Measurements from ENCODE around the gene ARL4D. TPM values are rescaled to one million over a fixed set of nuclear protein-coding genes. Genes with fewer than 3 reads are reported as not detected.

Gene ARL4D
- total and polyA plus RNA-seq, 2 of the 8 experiments (the other 6 are each of a cell fraction or from before 2014, with no cell fraction given), result 8.4 to 9.2 TPM

- TF ChIP-seq CHD7 (IDR thresholded peaks at IDR 0.05; ENCODE audit: insufficient replicate concordance, low read length) (no peak), KDM1A (IDR thresholded peaks at IDR 0.05; ENCODE audit: borderline replicate concordance, low read length) (no peak), BACH1 (IDR thresholded peaks at IDR 0.05; ENCODE audit: low read length) (no peak), SP1 (IDR thresholded peaks at IDR 0.05; ENCODE audit: low read depth, low read length) (no peak), HDAC2 (IDR thresholded peaks at IDR 0.05; ENCODE audit: borderline replicate concordance in 1 of 2, low read depth in 2 of 2, low read length in 2 of 2) (no peak), TAF1 (IDR thresholded peaks at IDR 0.05; ENCODE audit: low read depth, low read length) (no peak), TCF12 (IDR thresholded peaks at IDR 0.05; ENCODE audit: low read depth, low read length) (no peak), JUN (IDR thresholded peaks at IDR 0.05; ENCODE audit: low read depth, low read length) (no peak), BCL11A (IDR thresholded peaks at IDR 0.05; ENCODE audit: low read depth in 2 of 2, low read length in 2 of 2) (no peak), POLR2AphosphoS5 (IDR thresholded peaks at IDR 0.05; ENCODE audit: low read depth, low read length) (no peak), SAP30 (IDR thresholded peaks at IDR 0.05; ENCODE audit: insufficient read depth, insufficient replicate concordance, low read length) (no peak), ASH2L (IDR thresholded peaks at IDR 0.05; ENCODE audit: low read length) (no peak)
Measured at GRCh38 chr17:43402567-43402966, 3.8 kb downstream of the ARL4D start (continued).
